Anterior cingulate cortex (tissue), 58 donors: Measurements from ENCODE around the gene PROK2.
A peak's percentile ranks its signal among the peaks of the same experiment; 100 is the strongest.

Experiments
- DNase-seq, 58 donors: peaks; one replicate each; lab custom pipeline; 2025; lab: John Stamatoyannopoulos, UW

PROK2 gene

GRCh38 chr3:71751602-71752001 lies 33.3 kb downstream of the PROK2 start:
- no peak for DNase-seq

- DNase-seq: no peak
Observed at GRCh38 chr3:71744738-71745137, 40.2 kb downstream of the PROK2 start.

GRCh38 chr3:71742621-71743020 lies 42.3 kb downstream of the PROK2 start:
- DNase-seq: no peak

DNA sequence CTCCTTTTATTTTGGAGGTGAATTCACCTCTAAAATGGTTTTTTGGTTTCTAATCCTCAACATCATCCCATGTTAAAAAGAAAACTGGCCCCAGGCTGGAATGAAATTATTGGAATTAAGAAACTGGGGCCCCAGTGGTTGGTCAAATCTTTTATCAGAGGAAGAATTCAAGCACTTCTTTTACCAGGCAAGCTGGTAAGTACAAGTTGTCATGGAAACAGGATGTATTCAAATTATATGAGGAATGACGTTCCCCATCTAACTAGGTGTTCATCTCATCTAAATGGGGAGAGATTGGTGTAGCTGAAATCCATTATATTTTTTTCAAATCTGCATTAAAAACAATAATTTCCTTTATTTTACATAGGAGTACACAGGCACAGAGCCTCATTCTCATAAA lies 50.1 kb downstream of the PROK2 start:
- DNase-seq: peak in 1 of 58 donors; percentile 15

DNA sequence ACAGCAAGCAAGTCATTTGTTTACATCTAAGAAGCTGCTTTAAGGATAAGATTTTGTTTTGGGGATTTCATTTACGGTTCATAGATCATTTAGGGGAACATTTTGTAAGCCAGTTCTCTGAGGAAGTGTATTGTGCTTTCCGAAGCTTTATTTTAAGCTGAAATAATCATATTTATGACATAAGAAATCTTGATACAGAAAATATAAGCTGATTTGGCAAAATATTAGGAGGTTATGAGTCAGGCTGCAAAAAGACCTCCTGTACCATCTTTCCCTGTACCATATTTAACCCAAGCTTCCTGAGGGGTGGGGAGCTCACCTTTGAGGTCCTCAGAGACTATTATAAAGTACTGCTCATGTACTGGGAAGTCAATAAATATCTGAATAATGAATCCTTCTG lies 51.6 kb downstream of the PROK2 start:
- no peak for DNase-seq

DNA sequence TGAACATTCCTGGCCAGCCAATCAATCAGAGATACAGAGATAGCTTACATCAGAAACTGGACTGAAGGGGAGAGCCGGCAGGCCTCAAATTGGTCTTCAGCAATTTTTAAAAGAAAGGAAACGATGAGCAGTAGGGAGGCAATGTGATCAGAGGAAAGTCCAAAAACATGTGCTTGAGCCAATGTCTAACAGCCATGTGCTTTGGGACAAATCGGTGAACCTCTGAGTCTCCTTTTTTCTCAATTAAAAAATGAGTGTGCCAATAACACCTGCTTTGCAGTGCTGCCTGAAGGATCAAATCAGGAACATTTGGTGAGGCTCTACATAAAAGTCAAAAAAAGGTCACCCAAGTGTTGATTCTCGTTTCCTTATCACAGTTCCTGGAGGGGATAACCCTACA lies 52.3 kb downstream of the PROK2 start:
- no peak for DNase-seq

DNA sequence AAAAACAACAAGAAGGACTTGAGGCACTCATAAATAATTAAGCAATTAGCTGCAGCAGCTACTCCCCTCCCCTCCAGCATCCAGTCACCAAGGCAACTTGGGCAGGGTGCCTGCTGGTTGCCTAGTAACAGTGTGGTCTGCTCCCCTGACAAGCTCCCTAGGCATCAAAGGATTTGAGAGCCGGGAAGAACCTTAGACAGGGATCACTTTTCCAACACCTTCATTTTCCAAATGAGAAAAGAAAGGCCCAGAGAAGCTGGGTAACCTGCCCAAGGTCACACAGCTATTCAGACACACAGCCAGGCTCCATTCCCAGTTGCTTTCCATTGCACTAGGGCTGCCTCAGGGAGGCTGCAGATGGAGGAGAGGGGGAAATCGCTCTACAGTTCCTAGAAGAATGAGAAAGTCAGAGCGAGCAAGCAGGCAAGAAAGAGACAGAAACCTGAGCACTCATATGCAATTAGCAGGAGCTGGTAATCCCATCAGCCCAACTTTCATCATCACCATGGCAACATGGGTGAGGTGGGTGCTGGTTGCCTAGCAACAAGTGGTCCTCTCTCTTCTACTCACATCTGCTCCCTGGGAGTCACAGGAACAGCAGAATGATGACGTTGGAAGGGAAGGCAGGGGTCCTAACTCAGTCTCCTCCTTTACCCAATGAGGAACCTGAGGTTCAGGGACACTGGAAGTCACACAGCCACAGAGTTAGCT lies 56.2 kb downstream of the PROK2 start:
- peak in 45 of 58 donors; percentile 8 to 80 (median 50) for DNase-seq

- no peak for DNase-seq
Observed at GRCh38 chr3:71726146-71726545, 58.8 kb downstream of the PROK2 start.

DNA sequence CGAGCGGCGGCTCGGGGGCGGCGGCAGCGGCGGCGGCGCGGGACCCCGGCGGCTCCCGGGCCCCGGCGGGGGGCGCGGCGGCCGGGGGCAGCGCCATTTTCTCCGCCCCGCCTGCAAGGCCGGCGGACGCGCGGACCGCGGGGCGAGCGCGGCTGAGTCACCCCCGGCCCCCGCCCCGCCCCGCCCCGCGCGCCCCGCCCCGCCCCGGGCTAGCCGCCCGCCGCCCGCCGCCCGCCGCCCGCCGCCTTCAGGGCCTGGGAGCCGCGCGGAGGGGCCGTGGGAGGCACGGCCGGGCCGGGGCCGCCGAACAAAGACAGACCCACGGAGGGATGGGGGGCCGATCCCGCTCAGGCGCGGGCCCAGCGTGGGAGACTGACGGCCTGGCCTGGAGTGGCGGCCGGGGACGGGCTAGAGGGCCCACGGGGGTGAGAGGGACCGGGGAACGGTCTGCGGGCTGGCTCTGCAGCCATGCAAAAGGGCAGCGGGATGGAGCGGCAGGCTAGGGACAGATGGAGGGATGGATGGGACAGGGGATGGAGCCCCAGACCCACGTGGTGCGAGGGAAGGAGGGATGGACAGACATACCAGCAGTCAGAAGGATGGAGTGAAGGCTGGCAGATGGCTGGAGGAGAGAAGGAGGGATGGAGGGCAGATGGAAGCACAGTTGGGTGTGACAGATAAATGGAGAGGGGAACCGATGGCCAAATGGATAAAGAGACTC lies 59.5 kb downstream of the PROK2 start, which contains the start of gene EIF4E3:
Gene EIF4E3 (minus strand): TSS at position 132 of the 721 bp plus-strand sequence. CDS start 35 bp downstream, at position 97.
- DNase-seq: peak in 26 of 58 donors; percentile 13 to 52 (median 26)

GRCh38 chr3:71724584-71725270 lies 60.2 kb downstream of the PROK2 start:
- DNase-seq: peak in 15 of 58 donors; percentile 6 to 30 (median 14)

GRCh38 chr3:71724171-71724453 lies 60.8 kb downstream of the PROK2 start:
- DNase-seq: no peak

GRCh38 chr3:71723452-71724170 lies 61.3 kb downstream of the PROK2 start:
- DNase-seq: no peak

DNA sequence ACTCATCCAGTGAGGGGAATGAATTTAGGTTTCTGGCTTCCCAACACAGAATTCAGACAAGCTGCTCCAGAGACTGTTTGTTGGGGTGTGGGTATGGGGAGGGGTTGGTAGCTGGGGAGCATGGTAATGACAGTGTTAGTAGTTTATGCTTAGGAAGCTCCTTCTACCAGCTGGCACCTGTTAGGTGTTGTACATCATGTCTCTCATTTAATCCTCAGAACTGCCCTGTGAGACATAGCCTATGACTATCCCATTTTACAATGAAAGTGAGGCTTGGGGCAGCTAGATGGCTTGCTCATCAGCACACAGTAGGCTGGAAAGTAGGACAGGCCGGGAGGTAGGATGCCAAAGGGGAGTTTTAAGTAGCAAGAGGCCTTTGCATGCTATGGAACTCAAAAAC lies 62.3 kb downstream of the PROK2 start:
- DNase-seq: no peak
